HepG2 (cell line): ENCODE data around the gene RTEL1. TPM values are rescaled to one million over a fixed set of nuclear protein-coding genes. Genes with fewer than 3 reads are reported as not detected.

Source experiments
- AHR ChIP-seq: IDR thresholded peaks from 2 replicates; pipeline ENCODE4 v1.6.1; 2018; ENCODE audit warnings: missing genetic modification reagents, missing compliant biosample characterization
- HIVEP1 ChIP-seq: sonication (generic); formaldehyde crosslinking; IDR thresholded peaks from 2 replicates; pipeline ENCODE4 v1.4.0; 2020; ENCODE audit warnings: mild to moderate bottlenecking, missing genetic modification reagents
- KDM2A ChIP-seq: sonication (generic); formaldehyde crosslinking; IDR thresholded peaks from 2 replicates; pipeline ENCODE4 v1.4.0; 2020; ENCODE audit warnings: low read depth, missing genetic modification reagents, borderline replicate concordance
- KDM3A ChIP-seq: IDR thresholded peaks from 2 replicates; pipeline ENCODE4 v1.6.1; 2018; ENCODE audit warnings: low read depth, missing compliant biosample characterization
- NFE2L2 ChIP-seq: fragments of 150-350 bp; IDR thresholded peaks from 2 replicates; pipeline ENCODE4 v1.6.1; 2014; ENCODE audit warnings: low read length
- RXRA ChIP-seq: sonication (generic); formaldehyde crosslinking; IDR thresholded peaks from 2 replicates; pipeline ENCODE4 v1.5.1; 2020; ENCODE audit warnings: missing genetic modification reagents
- TSC22D2 ChIP-seq: sonication (generic); formaldehyde crosslinking; IDR thresholded peaks from 2 replicates; pipeline ENCODE4 v1.5.1; 2020; ENCODE audit warnings: missing genetic modification reagents, mild to moderate bottlenecking, borderline replicate concordance
- ZNF138 ChIP-seq: sonication (generic); formaldehyde crosslinking; IDR thresholded peaks from 2 replicates; pipeline ENCODE4 v1.5.0; 2020; ENCODE audit warnings: mild to moderate bottlenecking, low read depth, missing genetic modification reagents
- ZNF235 ChIP-seq: sonication (generic); formaldehyde crosslinking; IDR thresholded peaks from 2 replicates; pipeline ENCODE4 v1.8.1; 2023; ENCODE audit warnings: mild to moderate bottlenecking, missing genetic modification reagents, borderline replicate concordance
- ZNF605 ChIP-seq: sonication (generic); formaldehyde crosslinking; IDR thresholded peaks from 2 replicates; pipeline ENCODE4 v1.8.0; 2022; ENCODE audit warnings: mild to moderate bottlenecking, missing genetic modification reagents
- ZNF883 ChIP-seq: sonication (generic); formaldehyde crosslinking; IDR thresholded peaks from 2 replicates; pipeline ENCODE4 v1.5.1; 2020; ENCODE audit warnings: mild to moderate bottlenecking, missing genetic modification reagents; ENCODE audit errors: not compliant biosample characterization
- polyA plus RNA-seq, 8 experiments: library from polyadenylated mRNA; depleted of rRNA in 3 of 8; stranded (reverse) in 7 of 8; unstranded in 1 of 8; fragments of >200 nt; fragmentation: Illumina TruSeq in 4 of 8; extraction: Trizol in 4 of 8; gene quantifications; 2 replicates each; pipeline versions ENCODE4 v1.2.1 to v1.2.3, GENCODE V29; 2011 to 2016; ENCODE audit warnings: low read depth in 4 of 8, missing spikeins in 1 of 8, mixed read lengths in 1 of 8; ENCODE audit not compliant: insufficient read depth in 1 of 8
- total RNA-seq, 5 experiments: library from RNA; depleted of rRNA; stranded (reverse); fragments of >200 nt; fragmentation: Illumina TruSeq; extraction: Trizol; gene quantifications; 2 replicates each; pipeline ENCODE4 v1.2.3, GENCODE V29; 2016; ENCODE audit warnings: low read depth in 1 of 5
- TF ChIP-seq, protein P1 (sequence below), 2 experiments: fragments of 450-650 bp in 1 of 2; sonication (generic) in 1 of 2; formaldehyde crosslinking in 1 of 2; IDR thresholded peaks; 2 replicates each; pipeline versions ENCODE4 v1.6.1 to v1.8.0; 2016 to 2022; ENCODE audit warnings: antibody characterized with exemption in 1 of 2, mild to moderate bottlenecking in 1 of 2, missing genetic modification reagents in 1 of 2
- TF ChIP-seq, protein P2 (sequence below): sonication (generic); formaldehyde crosslinking; IDR thresholded peaks from 2 replicates; pipeline ENCODE4 v1.4.0; 2020; ENCODE audit warnings: mild to moderate bottlenecking, missing genetic modification reagents
- TF ChIP-seq, protein P3 (sequence below): sonication (generic); formaldehyde crosslinking; IDR thresholded peaks from 2 replicates; pipeline ENCODE4 v1.8.0; 2022; ENCODE audit warnings: missing genetic modification reagents, mild to moderate bottlenecking, inconsistent platforms, borderline replicate concordance
- TF ChIP-seq, protein P4 (sequence below): sonication (generic); formaldehyde crosslinking; conservative IDR thresholded peaks from 2 replicates; pipeline ENCODE4 v1.4.0; 2020; ENCODE audit warnings: missing genetic modification reagents

Gene RTEL1
- total and polyA plus RNA-seq, 2 of the 13 experiments (the other 11 are each of a cell fraction or from before 2014, with no cell fraction given): 21.8 to 36.4 TPM

DNA sequence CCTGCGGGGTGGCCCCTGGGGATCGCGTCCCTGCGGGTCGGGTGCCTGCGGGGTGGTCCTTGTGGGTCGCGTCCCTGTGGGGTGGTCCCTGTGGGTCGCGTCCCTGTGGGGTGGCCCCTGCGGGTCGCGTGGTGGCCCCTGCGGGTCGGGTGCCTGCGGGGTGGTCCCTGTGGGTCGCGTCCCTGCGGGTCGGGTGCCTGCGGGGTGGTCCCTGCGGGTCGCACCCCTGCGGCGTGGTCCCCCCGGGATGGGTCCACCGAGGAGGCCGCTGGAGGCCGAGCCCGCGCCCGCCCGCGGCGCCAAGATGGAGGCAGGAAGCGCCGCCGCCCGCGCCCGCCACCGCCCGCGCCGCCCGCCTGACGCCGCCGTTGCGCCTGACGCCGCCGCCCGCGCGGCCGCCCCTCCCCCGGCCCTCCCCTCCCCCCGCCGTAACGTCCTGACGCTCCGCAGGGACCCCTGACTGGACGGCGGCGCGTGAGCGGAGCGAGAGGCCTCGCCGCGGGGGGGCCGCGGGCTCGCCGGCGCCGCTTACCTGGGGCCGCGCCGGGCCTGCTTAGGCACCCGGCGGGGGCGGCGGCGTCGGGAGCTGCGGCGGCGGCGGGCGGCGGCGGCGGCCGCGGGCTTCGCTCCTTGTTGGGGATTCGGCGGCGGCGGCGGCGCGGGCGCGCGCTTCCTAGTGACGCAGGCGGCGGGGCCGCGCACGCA lies 31.5 kb upstream of the RTEL1 start, which contains the start of gene GMEB2 (continued):
- TF ChIP-seq, protein P1, sequence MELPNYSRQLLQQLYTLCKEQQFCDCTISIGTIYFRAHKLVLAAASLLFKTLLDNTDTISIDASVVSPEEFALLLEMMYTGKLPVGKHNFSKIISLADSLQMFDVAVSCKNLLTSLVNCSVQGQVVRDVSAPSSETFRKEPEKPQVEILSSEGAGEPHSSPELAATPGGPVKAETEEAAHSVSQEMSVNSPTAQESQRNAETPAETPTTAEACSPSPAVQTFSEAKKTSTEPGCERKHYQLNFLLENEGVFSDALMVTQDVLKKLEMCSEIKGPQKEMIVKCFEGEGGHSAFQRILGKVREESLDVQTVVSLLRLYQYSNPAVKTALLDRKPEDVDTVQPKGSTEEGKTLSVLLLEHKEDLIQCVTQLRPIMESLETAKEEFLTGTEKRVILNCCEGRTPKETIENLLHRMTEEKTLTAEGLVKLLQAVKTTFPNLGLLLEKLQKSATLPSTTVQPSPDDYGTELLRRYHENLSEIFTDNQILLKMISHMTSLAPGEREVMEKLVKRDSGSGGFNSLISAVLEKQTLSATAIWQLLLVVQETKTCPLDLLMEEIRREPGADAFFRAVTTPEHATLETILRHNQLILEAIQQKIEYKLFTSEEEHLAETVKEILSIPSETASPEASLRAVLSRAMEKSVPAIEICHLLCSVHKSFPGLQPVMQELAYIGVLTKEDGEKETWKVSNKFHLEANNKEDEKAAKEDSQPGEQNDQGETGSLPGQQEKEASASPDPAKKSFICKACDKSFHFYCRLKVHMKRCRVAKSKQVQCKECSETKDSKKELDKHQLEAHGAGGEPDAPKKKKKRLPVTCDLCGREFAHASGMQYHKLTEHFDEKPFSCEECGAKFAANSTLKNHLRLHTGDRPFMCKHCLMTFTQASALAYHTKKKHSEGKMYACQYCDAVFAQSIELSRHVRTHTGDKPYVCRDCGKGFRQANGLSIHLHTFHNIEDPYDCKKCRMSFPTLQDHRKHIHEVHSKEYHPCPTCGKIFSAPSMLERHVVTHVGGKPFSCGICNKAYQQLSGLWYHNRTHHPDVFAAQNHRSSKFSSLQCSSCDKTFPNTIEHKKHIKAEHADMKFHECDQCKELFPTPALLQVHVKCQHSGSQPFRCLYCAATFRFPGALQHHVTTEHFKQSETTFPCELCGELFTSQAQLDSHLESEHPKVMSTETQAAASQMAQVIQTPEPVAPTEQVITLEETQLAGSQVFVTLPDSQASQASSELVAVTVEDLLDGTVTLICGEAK (IDR thresholded peaks at IDR 0.05): no peak
- TF ChIP-seq, protein P1 (CRISPR knock-in tag; IDR thresholded peaks at IDR 0.05): peak; percentile 88; the same call in 1 of the 2 replicates
- TF ChIP-seq, protein P2, sequence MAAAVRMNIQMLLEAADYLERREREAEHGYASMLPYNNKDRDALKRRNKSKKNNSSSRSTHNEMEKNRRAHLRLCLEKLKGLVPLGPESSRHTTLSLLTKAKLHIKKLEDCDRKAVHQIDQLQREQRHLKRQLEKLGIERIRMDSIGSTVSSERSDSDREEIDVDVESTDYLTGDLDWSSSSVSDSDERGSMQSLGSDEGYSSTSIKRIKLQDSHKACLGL (CRISPR knock-in tag): peak; percentile 64
- TF ChIP-seq, protein P3, sequence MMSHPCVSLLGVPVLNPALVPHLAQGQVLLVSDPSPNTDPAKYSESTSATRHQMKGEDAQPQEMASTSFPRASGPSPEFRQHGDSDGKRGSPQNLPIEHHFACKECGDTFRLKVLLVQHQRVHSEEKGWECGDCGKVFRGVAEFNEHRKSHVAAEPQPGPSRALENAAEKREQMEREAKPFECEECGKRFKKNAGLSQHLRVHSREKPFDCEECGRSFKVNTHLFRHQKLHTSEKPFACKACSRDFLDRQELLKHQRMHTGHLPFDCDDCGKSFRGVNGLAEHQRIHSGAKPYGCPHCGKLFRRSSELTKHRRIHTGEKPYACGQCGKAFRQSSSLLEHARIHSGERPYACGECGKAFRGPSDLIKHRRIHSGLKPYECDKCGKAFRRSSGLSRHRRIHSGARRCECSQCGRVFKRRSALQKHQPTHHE (CRISPR knock-in tag): peak; percentile 85; the same call in 1 of the 2 replicates
- TF ChIP-seq ZNF235 (peak; percentile 29; the same call in 1 of the 2 replicates), NFE2L2 (no peak), TSC22D2 (CRISPR knock-in tag) (0 out of 2 replicates have a peak, but pooled peaks have one; percentile 54), HIVEP1 (no peak), ZNF605 (CRISPR knock-in tag) (no peak), AHR (CRISPR knock-in tag) (0 out of 2 replicates have a peak, but pooled peaks have one; percentile 17), KDM3A (CRISPR knock-in tag) (0 out of 2 replicates have a peak, but pooled peaks have one; percentile 23), KDM2A (peak; percentile 28; the same call in 1 of the 2 replicates), RXRA (CRISPR knock-in tag) (0 out of 2 replicates have a peak, but pooled peaks have one; percentile 44), ZNF138 (CRISPR knock-in tag) (peak; percentile 72; the same call in 1 of the 2 replicates), ZNF883 (CRISPR knock-in tag) (peak; percentile 78)
- TF ChIP-seq, protein P4, sequence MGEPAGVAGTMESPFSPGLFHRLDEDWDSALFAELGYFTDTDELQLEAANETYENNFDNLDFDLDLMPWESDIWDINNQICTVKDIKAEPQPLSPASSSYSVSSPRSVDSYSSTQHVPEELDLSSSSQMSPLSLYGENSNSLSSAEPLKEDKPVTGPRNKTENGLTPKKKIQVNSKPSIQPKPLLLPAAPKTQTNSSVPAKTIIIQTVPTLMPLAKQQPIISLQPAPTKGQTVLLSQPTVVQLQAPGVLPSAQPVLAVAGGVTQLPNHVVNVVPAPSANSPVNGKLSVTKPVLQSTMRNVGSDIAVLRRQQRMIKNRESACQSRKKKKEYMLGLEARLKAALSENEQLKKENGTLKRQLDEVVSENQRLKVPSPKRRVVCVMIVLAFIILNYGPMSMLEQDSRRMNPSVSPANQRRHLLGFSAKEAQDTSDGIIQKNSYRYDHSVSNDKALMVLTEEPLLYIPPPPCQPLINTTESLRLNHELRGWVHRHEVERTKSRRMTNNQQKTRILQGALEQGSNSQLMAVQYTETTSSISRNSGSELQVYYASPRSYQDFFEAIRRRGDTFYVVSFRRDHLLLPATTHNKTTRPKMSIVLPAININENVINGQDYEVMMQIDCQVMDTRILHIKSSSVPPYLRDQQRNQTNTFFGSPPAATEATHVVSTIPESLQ (CRISPR knock-in tag): no peak
